ENCODE measurements around the gene TH.

Gene TH

DNA sequence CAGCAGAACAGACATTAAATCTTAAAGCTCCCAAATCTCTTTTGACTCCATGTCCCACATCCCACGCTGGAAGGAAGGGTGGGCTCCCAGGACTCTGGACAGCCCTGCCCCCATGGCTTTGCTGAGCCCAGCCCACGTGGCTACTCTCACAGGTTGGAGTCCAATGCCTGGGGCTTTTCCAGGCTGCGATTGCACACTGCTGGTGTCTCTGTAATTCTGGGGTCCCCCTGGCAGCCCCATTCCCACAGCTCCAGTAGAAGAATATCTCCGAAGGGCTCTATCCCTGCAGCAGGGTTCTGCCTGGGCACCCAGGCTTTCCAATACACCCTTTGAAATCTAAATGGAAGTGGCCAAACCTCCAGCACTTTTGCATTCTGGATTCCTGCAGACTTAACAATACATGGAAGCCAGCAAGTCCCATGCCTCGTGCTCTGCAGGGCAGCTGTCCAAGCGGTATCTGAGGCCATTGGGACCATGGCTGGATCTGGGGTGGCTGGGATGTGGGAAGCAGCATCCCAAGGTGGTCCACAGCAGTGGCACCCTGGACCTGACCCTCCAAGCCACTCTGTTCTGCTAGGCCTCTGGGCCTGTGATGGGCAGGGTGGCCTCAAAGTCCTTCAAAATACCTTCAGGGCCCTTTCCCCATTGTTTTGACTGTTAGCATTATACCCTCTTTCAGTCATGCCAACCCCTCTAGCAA is 47.9 kb upstream of the TH start:
- Histone ChIP-seq H3K27me3 (ENCODE audit: control insufficient read depth, low read length) (peaks cover 20% of the 10 kb centered on the region), H3K36me3 (ENCODE audit: control insufficient read depth, low read length) (no peaks in the 10 kb centered on the region), H3K4me3 (ENCODE audit: low read length) (no peak overlapping the region), H3K9me3 (ENCODE audit: control insufficient read depth, insufficient read depth, low read length) (no peaks in the 10 kb centered on the region), H3K9me2 (replicated peaks; ENCODE audit: control insufficient read depth, low read length) (no peaks in the 10 kb centered on the region), H3K27ac (ENCODE audit: low read depth, low read length) (no peak overlapping the region), H3K4me1 (ENCODE audit: control insufficient read depth, low read length) (no peaks in the 10 kb centered on the region), H4K20me1 (ENCODE audit: control insufficient read depth, insufficient read depth, low read depth, low read length) (no peaks in the 10 kb centered on the region), H3K79me2 (ENCODE audit: control insufficient read depth, low read length) (no peaks in the 10 kb centered on the region), H3K4me2 (ENCODE audit: low read length) (no peak overlapping the region), H3F3A (ENCODE audit: control insufficient read depth, insufficient read depth) (no peaks in the 10 kb centered on the region)
- TF ChIP-seq EZH2phosphoT487 (IDR thresholded peaks at IDR 0.05; ENCODE audit: borderline replicate concordance, low read length), result no peak
- TF ChIP-seq, protein P1, sequence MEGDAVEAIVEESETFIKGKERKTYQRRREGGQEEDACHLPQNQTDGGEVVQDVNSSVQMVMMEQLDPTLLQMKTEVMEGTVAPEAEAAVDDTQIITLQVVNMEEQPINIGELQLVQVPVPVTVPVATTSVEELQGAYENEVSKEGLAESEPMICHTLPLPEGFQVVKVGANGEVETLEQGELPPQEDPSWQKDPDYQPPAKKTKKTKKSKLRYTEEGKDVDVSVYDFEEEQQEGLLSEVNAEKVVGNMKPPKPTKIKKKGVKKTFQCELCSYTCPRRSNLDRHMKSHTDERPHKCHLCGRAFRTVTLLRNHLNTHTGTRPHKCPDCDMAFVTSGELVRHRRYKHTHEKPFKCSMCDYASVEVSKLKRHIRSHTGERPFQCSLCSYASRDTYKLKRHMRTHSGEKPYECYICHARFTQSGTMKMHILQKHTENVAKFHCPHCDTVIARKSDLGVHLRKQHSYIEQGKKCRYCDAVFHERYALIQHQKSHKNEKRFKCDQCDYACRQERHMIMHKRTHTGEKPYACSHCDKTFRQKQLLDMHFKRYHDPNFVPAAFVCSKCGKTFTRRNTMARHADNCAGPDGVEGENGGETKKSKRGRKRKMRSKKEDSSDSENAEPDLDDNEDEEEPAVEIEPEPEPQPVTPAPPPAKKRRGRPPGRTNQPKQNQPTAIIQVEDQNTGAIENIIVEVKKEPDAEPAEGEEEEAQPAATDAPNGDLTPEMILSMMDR (IDR thresholded peaks at IDR 0.05; ENCODE audit: low read depth, low read length, poor library complexity, severe bottlenecking), result no peak

DNA sequence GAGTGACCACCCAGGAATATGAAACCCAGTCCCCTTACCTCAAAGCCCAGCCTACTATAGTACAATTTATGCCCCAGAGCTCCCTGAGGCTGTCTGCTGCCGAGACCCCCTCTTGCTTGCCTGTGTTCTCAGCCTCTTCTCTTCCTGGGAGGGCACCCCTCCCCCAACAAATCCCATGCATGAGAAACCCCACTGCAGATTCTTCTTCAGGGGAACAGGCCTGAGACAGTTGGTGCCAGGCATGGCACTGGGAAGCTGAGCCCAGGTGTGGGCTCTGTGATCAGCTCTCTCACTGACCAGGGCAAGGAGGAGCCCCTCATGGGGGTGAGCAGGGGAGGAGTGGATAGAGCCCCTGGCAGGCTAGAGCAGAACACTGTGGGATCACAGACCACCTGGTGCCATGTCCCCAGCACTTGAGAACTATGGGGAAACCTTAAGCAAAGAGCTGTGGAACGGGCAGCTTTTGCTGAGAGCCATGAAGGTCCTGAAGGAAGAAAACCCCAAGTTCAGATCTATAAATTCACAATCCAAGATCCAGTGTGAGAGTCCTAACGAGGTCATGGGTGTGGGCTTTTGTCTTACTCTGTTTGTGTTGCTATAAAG is 46.5 kb upstream of the TH start:
- Histone ChIP-seq H4K20me1 (ENCODE audit: control insufficient read depth, insufficient read depth, low read depth, low read length) (no peaks in the 10 kb centered on the region), H3K27me3 (ENCODE audit: control insufficient read depth, low read length) (peaks cover 15% of the 10 kb centered on the region), H3F3A (ENCODE audit: control insufficient read depth, insufficient read depth) (no peaks in the 10 kb centered on the region), H3K9me2 (replicated peaks; ENCODE audit: control insufficient read depth, low read length) (no peaks in the 10 kb centered on the region), H3K9me3 (ENCODE audit: control insufficient read depth, insufficient read depth, low read length) (no peaks in the 10 kb centered on the region), H3K4me3 (ENCODE audit: low read length) (no peak overlapping the region), H3K4me2 (ENCODE audit: low read length) (no peak overlapping the region), H3K27ac (ENCODE audit: low read depth, low read length) (no peak overlapping the region), H3K36me3 (ENCODE audit: control insufficient read depth, low read length) (no peaks in the 10 kb centered on the region), H3K4me1 (ENCODE audit: control insufficient read depth, low read length) (no peaks in the 10 kb centered on the region), H3K79me2 (ENCODE audit: control insufficient read depth, low read length) (no peaks in the 10 kb centered on the region)
- TF ChIP-seq, protein P1 (IDR thresholded peaks at IDR 0.05; ENCODE audit: low read depth, low read length, poor library complexity, severe bottlenecking), result no peak
- no peak for TF ChIP-seq EZH2phosphoT487 (IDR thresholded peaks at IDR 0.05; ENCODE audit: borderline replicate concordance, low read length)

DNA sequence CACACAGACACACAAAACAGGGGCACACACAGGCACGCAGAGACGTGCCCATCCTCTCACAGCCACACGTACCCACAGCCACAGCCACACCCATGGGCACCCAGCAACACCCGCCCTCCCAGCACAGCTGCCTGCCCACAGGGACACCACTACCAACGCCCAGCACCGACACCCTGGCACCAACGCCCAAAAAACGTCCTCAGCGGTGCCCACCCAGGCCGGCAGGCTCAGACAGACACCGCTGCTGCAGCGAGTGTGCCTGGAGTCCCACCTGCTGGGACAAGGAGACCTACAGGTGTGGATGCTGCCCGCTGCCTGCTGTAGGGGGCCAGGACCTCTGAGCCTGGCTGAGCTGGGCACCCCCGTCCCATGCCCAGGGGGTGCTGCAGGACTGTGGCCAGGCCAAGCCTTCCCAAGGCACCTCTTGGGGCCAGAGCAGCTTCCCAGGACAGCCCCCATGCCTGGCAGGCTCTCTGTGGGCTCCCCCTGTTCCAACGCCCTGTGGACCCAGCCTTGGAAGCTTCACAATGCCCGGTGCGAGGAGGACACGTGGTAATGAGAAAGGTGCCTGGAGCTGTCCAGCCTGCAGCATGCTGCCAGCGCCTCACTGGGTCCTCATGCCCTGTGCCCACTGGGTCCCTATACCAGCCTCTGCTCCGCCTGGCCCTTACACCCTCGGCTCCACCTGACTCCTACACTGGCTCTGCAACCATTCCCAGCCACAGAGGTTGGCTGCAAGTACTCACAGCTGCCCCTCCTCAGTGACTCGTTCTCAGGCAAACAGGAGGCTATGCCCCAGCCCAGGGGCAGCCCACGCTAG is 45.8 kb upstream of the TH start:
- TF ChIP-seq EZH2phosphoT487 (IDR thresholded peaks at IDR 0.05; ENCODE audit: borderline replicate concordance, low read length), result no peak
- H4K20me1 ChIP-seq (ENCODE audit: control insufficient read depth, insufficient read depth, low read depth, low read length), result no peaks in the 10 kb centered on the region
- no peak overlapping the region for H3K4me3 ChIP-seq (ENCODE audit: low read length)
- H3K27me3 ChIP-seq (ENCODE audit: control insufficient read depth, low read length), result peaks cover 12% of the 10 kb centered on the region; the same call in 1 of the 2 replicates
- H3K27ac ChIP-seq (ENCODE audit: low read depth, low read length), result no peak overlapping the region
- no peaks in the 10 kb centered on the region for H3K79me2 ChIP-seq (ENCODE audit: control insufficient read depth, low read length)
- no peaks in the 10 kb centered on the region for H3K4me1 ChIP-seq (ENCODE audit: control insufficient read depth, low read length)
- H3F3A ChIP-seq (ENCODE audit: control insufficient read depth, insufficient read depth), result no peaks in the 10 kb centered on the region
- no peaks in the 10 kb centered on the region for H3K9me2 ChIP-seq (replicated peaks; ENCODE audit: control insufficient read depth, low read length)
- H3K4me2 ChIP-seq (ENCODE audit: low read length), result no peak overlapping the region
- no peaks in the 10 kb centered on the region for H3K36me3 ChIP-seq (ENCODE audit: control insufficient read depth, low read length)
- no peaks in the 10 kb centered on the region for H3K9me3 ChIP-seq (ENCODE audit: control insufficient read depth, insufficient read depth, low read length)

Measured in DOHH2 (cell line).